ENCODE data around the gene MZB1. TPM values are rescaled to one million over a fixed set of nuclear protein-coding genes. Genes with fewer than 3 reads are reported as not detected.
"Not testable (repeated sequence)": the region's sequence is repeated elsewhere in the genome, so short reads cannot be mapped to it uniquely, and the experiment has no call there.

The MZB1 gene
- total RNA-seq, 1 donor from 2014 or later, result 0.24 TPM

GRCh38 chr5:139414581-139415130 lies 24.9 kb upstream of the MZB1 start:
- H3K4me1 Mint-ChIP-seq (ENCODE audit: low read depth), result no peaks in the 10 kb centered on the region
- H3K4me3 Mint-ChIP-seq (ENCODE audit: low read depth), result no peak overlapping the region
- no peaks in the 10 kb centered on the region for H3K27me3 Mint-ChIP-seq
- TF ChIP-seq, protein P1, sequence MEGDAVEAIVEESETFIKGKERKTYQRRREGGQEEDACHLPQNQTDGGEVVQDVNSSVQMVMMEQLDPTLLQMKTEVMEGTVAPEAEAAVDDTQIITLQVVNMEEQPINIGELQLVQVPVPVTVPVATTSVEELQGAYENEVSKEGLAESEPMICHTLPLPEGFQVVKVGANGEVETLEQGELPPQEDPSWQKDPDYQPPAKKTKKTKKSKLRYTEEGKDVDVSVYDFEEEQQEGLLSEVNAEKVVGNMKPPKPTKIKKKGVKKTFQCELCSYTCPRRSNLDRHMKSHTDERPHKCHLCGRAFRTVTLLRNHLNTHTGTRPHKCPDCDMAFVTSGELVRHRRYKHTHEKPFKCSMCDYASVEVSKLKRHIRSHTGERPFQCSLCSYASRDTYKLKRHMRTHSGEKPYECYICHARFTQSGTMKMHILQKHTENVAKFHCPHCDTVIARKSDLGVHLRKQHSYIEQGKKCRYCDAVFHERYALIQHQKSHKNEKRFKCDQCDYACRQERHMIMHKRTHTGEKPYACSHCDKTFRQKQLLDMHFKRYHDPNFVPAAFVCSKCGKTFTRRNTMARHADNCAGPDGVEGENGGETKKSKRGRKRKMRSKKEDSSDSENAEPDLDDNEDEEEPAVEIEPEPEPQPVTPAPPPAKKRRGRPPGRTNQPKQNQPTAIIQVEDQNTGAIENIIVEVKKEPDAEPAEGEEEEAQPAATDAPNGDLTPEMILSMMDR (IDR thresholded peaks at IDR 0.05; ENCODE audit: unreplicated experiment), result no peak
- no peak for DNase-seq (ENCODE audit: low spot score, unreplicated experiment)
- peaks cover 5% of the 10 kb centered on the region for H3K36me3 Mint-ChIP-seq (ENCODE audit: insufficient read depth)
- H3K9me3 Mint-ChIP-seq (ENCODE audit: low read depth), result no peaks in the 10 kb centered on the region
- no peak overlapping the region for H3K27ac Mint-ChIP-seq

- no peaks in the 10 kb centered on the region for H3K27me3 Mint-ChIP-seq
- peaks cover 2% of the 10 kb centered on the region for H3K36me3 Mint-ChIP-seq (ENCODE audit: insufficient read depth)
- TF ChIP-seq, protein P1 (IDR thresholded peaks at IDR 0.05; ENCODE audit: unreplicated experiment), result no peak
- no peak for DNase-seq (ENCODE audit: low spot score, unreplicated experiment)
- no peaks in the 10 kb centered on the region for H3K9me3 Mint-ChIP-seq (ENCODE audit: low read depth)
- no peak overlapping the region for H3K27ac Mint-ChIP-seq
- H3K4me3 Mint-ChIP-seq (ENCODE audit: low read depth), result no peak overlapping the region
- H3K4me1 Mint-ChIP-seq (ENCODE audit: low read depth), result no peaks in the 10 kb centered on the region
Observed at GRCh38 chr5:139413963-139414362, 24.2 kb upstream of the MZB1 start.

DNA sequence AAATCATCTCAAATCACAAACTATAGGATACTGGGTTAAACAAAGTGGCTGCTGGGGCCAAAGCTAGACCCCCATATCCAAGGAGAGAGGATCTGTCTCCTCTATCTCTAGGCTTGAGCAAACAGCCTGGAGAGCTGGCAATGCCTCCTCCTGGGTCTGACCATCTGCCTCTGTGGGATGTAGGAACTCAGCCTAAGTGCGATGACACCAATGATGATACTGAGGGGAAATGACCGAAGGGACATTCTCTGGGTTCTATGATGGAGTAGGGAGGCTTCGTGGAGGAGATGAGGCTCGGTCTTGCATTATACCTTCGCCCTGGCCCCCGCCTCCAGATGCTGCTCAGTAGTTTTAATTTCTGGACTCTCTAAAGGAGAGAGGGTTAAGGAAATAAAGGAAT lies 23.4 kb upstream of the MZB1 start:
- H3K27ac Mint-ChIP-seq, result no peak overlapping the region
- TF ChIP-seq, protein P1 (IDR thresholded peaks at IDR 0.05; ENCODE audit: unreplicated experiment), result no peak
- H3K27me3 Mint-ChIP-seq, result no peaks in the 10 kb centered on the region
- H3K9me3 Mint-ChIP-seq (ENCODE audit: low read depth), result no peaks in the 10 kb centered on the region
- H3K36me3 Mint-ChIP-seq (ENCODE audit: insufficient read depth), result peaks cover 2% of the 10 kb centered on the region
- no peak for DNase-seq (ENCODE audit: low spot score, unreplicated experiment)
- H3K4me1 Mint-ChIP-seq (ENCODE audit: low read depth), result no peaks in the 10 kb centered on the region
- no peak overlapping the region for H3K4me3 Mint-ChIP-seq (ENCODE audit: low read depth)

DNA sequence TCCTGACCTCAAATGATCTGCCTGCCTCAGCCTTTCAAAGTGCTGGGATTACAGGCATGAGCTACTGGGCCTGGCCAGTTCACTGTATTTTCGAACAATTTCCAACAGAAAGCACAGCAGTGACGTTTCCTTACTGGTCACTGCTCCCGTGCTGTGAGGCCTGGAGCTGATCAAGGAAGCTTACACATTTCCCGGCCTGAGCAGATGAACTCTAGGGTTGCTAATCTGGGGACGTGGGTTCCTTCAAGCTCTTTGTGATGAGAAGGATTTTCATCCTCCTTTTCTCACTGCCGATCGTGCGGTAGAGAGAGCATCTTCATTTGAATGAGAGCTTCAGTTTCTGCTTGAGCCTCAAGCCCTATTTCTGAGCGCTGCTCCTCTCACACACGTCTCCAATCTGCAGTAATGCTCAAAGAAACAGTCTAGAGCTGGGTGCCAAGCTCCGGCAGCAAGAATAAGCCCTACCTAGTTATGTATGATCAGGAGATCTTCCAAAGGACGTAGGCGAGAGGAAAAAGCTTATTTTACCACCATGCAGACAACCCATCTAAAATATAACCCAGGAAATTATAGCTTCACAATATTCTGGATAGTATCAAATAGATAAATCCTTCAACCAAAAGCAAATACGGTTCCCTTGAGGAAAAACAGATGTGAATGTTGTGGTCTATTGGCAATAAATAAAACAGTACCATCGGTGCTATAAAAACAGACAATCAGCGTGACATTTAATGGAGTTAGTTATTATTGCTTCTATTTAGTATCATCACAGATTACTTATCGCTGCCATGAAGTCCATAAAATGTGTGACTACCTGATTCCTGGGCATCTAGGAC lies 21.5 kb upstream of the MZB1 start:
- Mint-ChIP-seq H3K36me3 (ENCODE audit: insufficient read depth) (peaks cover 2% of the 10 kb centered on the region), H3K9me3 (ENCODE audit: low read depth) (no peaks in the 10 kb centered on the region), H3K4me3 (ENCODE audit: low read depth) (no peak overlapping the region), H3K4me1 (ENCODE audit: low read depth) (no peaks in the 10 kb centered on the region), H3K27me3 (no peaks in the 10 kb centered on the region), H3K27ac (no peak overlapping the region)
- TF ChIP-seq, protein P1 (IDR thresholded peaks at IDR 0.05; ENCODE audit: unreplicated experiment), result no peak
- DNase-seq (ENCODE audit: low spot score, unreplicated experiment), result no peak

GRCh38 chr5:139410121-139410992 lies 20.6 kb upstream of the MZB1 start:
- Mint-ChIP-seq H3K27me3 (no peaks in the 10 kb centered on the region), H3K27ac (no peak overlapping the region), H3K4me3 (ENCODE audit: low read depth) (no peak overlapping the region), H3K36me3 (ENCODE audit: insufficient read depth) (peaks cover 2% of the 10 kb centered on the region), H3K9me3 (ENCODE audit: low read depth) (no peaks in the 10 kb centered on the region), H3K4me1 (ENCODE audit: low read depth) (no peaks in the 10 kb centered on the region)
- TF ChIP-seq, protein P1 (IDR thresholded peaks at IDR 0.05; ENCODE audit: unreplicated experiment), result no peak
- DNase-seq (ENCODE audit: low spot score, unreplicated experiment), result no peak

- not testable (repeated sequence) for H3K36me3 Mint-ChIP-seq (ENCODE audit: insufficient read depth); H3K4me3 Mint-ChIP-seq (ENCODE audit: low read depth); DNase-seq (ENCODE audit: low spot score, unreplicated experiment); H3K9me3 Mint-ChIP-seq (ENCODE audit: low read depth); H3K27me3 Mint-ChIP-seq; H3K4me1 Mint-ChIP-seq (ENCODE audit: low read depth); H3K27ac Mint-ChIP-seq
Observed at GRCh38 chr5:139409116-139409515, 19.4 kb upstream of the MZB1 start.

All from progenitor cell of endocrine pancreas (in vitro differentiated cells).